Neural cell (in vitro differentiated cells): ENCODE data around the gene HHATL. TPM values are rescaled to one million over a fixed set of nuclear protein-coding genes. Genes with fewer than 3 reads are reported as not detected.

Experiments
- H2AFZ ChIP-seq: fragments of 200-600, 300-800 bp; sonication (generic), shearing (Covaris generic); 2 replicates; pipeline ENCODE4 v1.6.0; 2014; ENCODE audit warnings: low read depth, mild to moderate bottlenecking, antibody characterized with exemption, low read length, moderate library complexity
- H3F3A ChIP-seq: fragments of 200-600 bp; shearing (Covaris generic); 2 replicates; pipeline ENCODE4 v1.6.1; 2016; ENCODE audit warnings: mild to moderate bottlenecking, moderate library complexity, mixed read lengths, antibody characterized with exemption, low read length; ENCODE audit not compliant: insufficient read depth, poor library complexity, severe bottlenecking
- H3K27ac ChIP-seq: fragments of 200-600, 300-800 bp; sonication (generic), shearing (Covaris generic); 2 replicates; pipeline ENCODE4 v1.5.1; 2014; ENCODE audit warnings: mild to moderate bottlenecking, low read length, moderate library complexity
- H3K27me3 ChIP-seq: fragments of 300-800, 200-600 bp; sonication (generic), shearing (Covaris generic); 2 replicates; pipeline ENCODE4 v1.6.0; 2014; ENCODE audit warnings: mild to moderate bottlenecking, low read depth, low read length, moderate library complexity; ENCODE audit not compliant: insufficient read depth
- H3K36me3 ChIP-seq: fragments of 300-800, 200-600 bp; sonication (generic), shearing (Covaris generic); 2 replicates; pipeline ENCODE4 v1.5.1; 2014; ENCODE audit warnings: mild to moderate bottlenecking, antibody characterized with exemption, low read length, moderate library complexity; ENCODE audit not compliant: insufficient read depth
- H3K4me2 ChIP-seq: fragments of 300-800, 200-600 bp; sonication (generic), shearing (Covaris generic); 2 replicates; pipeline ENCODE4 v1.6.0; 2014; ENCODE audit warnings: mild to moderate bottlenecking, low read length
- H3K4me3 ChIP-seq: fragments of 300-800, 200-600 bp; sonication (generic), shearing (Covaris generic); 2 replicates; pipeline ENCODE4 v1.5.1; 2014; ENCODE audit warnings: mild to moderate bottlenecking, low read length, moderate library complexity
- H3K79me2 ChIP-seq: fragments of 200-600 bp; shearing (Covaris generic); replicated peaks from 2 replicates; pipeline ENCODE4 v1.6.0; 2014; ENCODE audit warnings: mild to moderate bottlenecking, low read length, moderate library complexity; ENCODE audit not compliant: insufficient read depth
- H3K9ac ChIP-seq: fragments of 300-800, 200-600 bp; sonication (generic), shearing (Covaris generic); 2 replicates; pipeline ENCODE4 v1.6.1; 2016; ENCODE audit warnings: mild to moderate bottlenecking, low read length, mixed read lengths
- H3K9me2 ChIP-seq: fragments of 200-600 bp; shearing (Covaris generic); 2 replicates; pipeline ENCODE4 v1.6.1; 2016; ENCODE audit warnings: mild to moderate bottlenecking, low read length, mixed read lengths; ENCODE audit not compliant: insufficient read depth
- H3K9me3 ChIP-seq: fragments of 200-600, 300-800 bp; sonication (generic), shearing (Covaris generic); 2 replicates; pipeline ENCODE4 v1.6.1; 2016; ENCODE audit warnings: mild to moderate bottlenecking, mixed run types, low read length, moderate library complexity, mixed read lengths
- H4K20me1 ChIP-seq: fragments of 200-600 bp; shearing (Covaris generic); 2 replicates; pipeline ENCODE4 v1.6.1; 2016; ENCODE audit warnings: mild to moderate bottlenecking, mixed run types; ENCODE audit not compliant: insufficient read depth
- EP300 ChIP-seq: fragments of 450-650 bp; conservative IDR thresholded peaks from 2 replicates; pipeline ENCODE4 v1.6.1; 2014; ENCODE audit warnings: antibody characterized with exemption, mild to moderate bottlenecking, moderate library complexity; ENCODE audit not compliant: poor library complexity, severe bottlenecking
- EZH2 ChIP-seq: fragments of 200-600, 300-800 bp; shearing (Covaris generic), sonication (generic); IDR thresholded peaks from 2 replicates; pipeline ENCODE4 v1.6.1; 2014; ENCODE audit warnings: antibody characterized with exemption, low read length, borderline replicate concordance, mild to moderate bottlenecking; ENCODE audit not compliant: insufficient read depth, poor library complexity, severe bottlenecking
- MXI1 ChIP-seq: fragments of 450-650 bp; conservative IDR thresholded peaks from 2 replicates; pipeline ENCODE4 v1.6.1; 2014; ENCODE audit warnings: antibody characterized with exemption, mild to moderate bottlenecking; ENCODE audit not compliant: poor library complexity, severe bottlenecking
- POLR2AphosphoS5 ChIP-seq: IDR thresholded peaks from 2 replicates; pipeline ENCODE4 v1.6.1; 2012
- RAD21 ChIP-seq: fragments of 450-650 bp; conservative IDR thresholded peaks from 2 replicates; pipeline ENCODE4 v1.6.1; 2014; ENCODE audit warnings: antibody characterized with exemption, mild to moderate bottlenecking, moderate library complexity
- SMC3 ChIP-seq: fragments of 450-650 bp; conservative IDR thresholded peaks from 2 replicates; pipeline ENCODE4 v1.6.1; 2014; ENCODE audit warnings: antibody characterized with exemption, mild to moderate bottlenecking, moderate library complexity; ENCODE audit not compliant: poor library complexity
- TAF1 ChIP-seq: IDR thresholded peaks from 2 replicates; pipeline ENCODE4 v1.6.1; 2012; ENCODE audit warnings: low read depth
- polyA plus RNA-seq: library from polyadenylated mRNA; depleted of rRNA; stranded (reverse); fragments of >200 nt; gene quantifications from 2 replicates; pipeline ENCODE4 v1.2.3, GENCODE V29; 2014
- TF ChIP-seq, protein P1 (sequence below): fragments of 450-650 bp; IDR thresholded peaks from 2 replicates; pipeline ENCODE4 v1.5.1; 2014; ENCODE audit warnings: antibody characterized with exemption, mild to moderate bottlenecking, moderate library complexity; ENCODE audit not compliant: poor library complexity, severe bottlenecking
- TF ChIP-seq, protein P2 (sequence below): IDR thresholded peaks from 2 replicates; pipeline ENCODE4 v1.6.1; 2012; ENCODE audit warnings: borderline replicate concordance

Gene HHATL
- polyA plus RNA-seq, 1 donor from 2014 or later: not detected

DNA sequence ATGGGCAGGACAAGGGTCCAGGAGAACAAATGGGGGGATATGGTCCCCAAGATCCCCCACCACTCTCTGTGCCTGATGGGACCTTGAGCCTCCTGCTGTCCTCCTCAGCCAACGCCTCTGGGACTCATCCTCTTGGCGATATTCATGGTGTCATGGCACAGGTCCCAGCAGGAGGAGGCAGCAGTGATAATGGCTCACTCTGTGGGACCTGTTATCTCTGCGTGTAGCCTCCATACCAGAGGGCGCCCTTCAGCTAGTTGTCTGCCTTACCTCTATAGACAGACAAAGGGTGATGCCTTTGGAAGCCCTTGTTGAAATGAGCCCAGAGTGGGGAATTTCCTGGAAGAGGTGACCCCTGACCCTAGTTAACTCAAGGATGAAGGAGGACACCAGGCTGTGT lies 41.7 kb downstream of the HHATL start:
- no peaks in the 10 kb centered on the region for H4K20me1 ChIP-seq
- H3K9me3 ChIP-seq: no peaks in the 10 kb centered on the region
- no peaks in the 10 kb centered on the region for H3K36me3 ChIP-seq
- H3K4me2 ChIP-seq: no peak overlapping the region
- no peaks in the 10 kb centered on the region for H3F3A ChIP-seq
- no peaks in the 10 kb centered on the region for H3K79me2 ChIP-seq
- H3K27ac ChIP-seq: no peak overlapping the region
- no peaks in the 10 kb centered on the region for H3K9me2 ChIP-seq
- H3K27me3 ChIP-seq: no peaks in the 10 kb centered on the region
- H3K4me3 ChIP-seq: no peak overlapping the region
- H2AFZ ChIP-seq: no peak overlapping the region
- no peak for TF ChIP-seq EP300
- no peak for TF ChIP-seq TAF1
- no peak for TF ChIP-seq SMC3
- TF ChIP-seq RAD21: no peak
- no peak for TF ChIP-seq MXI1
- TF ChIP-seq, protein P1, sequence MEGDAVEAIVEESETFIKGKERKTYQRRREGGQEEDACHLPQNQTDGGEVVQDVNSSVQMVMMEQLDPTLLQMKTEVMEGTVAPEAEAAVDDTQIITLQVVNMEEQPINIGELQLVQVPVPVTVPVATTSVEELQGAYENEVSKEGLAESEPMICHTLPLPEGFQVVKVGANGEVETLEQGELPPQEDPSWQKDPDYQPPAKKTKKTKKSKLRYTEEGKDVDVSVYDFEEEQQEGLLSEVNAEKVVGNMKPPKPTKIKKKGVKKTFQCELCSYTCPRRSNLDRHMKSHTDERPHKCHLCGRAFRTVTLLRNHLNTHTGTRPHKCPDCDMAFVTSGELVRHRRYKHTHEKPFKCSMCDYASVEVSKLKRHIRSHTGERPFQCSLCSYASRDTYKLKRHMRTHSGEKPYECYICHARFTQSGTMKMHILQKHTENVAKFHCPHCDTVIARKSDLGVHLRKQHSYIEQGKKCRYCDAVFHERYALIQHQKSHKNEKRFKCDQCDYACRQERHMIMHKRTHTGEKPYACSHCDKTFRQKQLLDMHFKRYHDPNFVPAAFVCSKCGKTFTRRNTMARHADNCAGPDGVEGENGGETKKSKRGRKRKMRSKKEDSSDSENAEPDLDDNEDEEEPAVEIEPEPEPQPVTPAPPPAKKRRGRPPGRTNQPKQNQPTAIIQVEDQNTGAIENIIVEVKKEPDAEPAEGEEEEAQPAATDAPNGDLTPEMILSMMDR: no peak
- no peak for TF ChIP-seq EZH2
- no peak overlapping the region for H3K9ac ChIP-seq

DNA sequence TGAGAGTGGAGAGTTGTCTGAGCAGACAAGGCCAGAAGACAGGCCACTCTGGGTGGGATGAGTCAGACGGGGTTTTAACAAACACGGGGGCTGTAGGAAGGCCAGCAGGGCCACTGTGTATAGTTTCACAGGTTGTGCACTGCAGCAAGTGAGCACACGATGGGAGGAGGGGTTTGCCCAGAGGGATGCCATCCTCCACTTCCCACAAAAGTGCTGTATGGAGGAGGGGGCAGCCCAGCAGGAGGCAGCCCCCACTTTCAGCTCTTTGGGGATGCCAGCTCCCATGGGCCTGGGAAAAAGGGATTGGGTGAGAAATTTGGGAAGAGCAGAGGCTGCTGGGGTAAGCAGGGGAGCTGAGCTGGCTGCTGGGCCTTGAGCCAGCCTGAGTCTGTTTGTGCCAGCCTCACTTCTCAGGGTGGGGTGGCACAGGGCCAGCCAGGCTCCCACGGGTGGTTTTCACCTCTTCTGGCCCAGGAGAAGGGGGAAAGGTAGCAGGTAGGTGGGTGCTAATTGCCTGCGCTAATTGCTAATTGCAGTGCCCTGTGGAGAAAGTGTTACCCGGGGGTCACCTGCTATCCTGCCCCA lies 42.4 kb downstream of the HHATL start:
- no peaks in the 10 kb centered on the region for H3K9me3 ChIP-seq
- H3K79me2 ChIP-seq: no peaks in the 10 kb centered on the region
- no peaks in the 10 kb centered on the region for H3F3A ChIP-seq
- H3K4me3 ChIP-seq: no peak overlapping the region
- H3K9ac ChIP-seq: no peak overlapping the region
- no peaks in the 10 kb centered on the region for H3K27me3 ChIP-seq
- TF ChIP-seq TAF1 (no peak), SMC3 (no peak), MXI1 (no peak), RAD21 (no peak), EP300 (no peak), POLR2AphosphoS5 (no peak), EZH2 (no peak)
- TF ChIP-seq, protein P2, sequence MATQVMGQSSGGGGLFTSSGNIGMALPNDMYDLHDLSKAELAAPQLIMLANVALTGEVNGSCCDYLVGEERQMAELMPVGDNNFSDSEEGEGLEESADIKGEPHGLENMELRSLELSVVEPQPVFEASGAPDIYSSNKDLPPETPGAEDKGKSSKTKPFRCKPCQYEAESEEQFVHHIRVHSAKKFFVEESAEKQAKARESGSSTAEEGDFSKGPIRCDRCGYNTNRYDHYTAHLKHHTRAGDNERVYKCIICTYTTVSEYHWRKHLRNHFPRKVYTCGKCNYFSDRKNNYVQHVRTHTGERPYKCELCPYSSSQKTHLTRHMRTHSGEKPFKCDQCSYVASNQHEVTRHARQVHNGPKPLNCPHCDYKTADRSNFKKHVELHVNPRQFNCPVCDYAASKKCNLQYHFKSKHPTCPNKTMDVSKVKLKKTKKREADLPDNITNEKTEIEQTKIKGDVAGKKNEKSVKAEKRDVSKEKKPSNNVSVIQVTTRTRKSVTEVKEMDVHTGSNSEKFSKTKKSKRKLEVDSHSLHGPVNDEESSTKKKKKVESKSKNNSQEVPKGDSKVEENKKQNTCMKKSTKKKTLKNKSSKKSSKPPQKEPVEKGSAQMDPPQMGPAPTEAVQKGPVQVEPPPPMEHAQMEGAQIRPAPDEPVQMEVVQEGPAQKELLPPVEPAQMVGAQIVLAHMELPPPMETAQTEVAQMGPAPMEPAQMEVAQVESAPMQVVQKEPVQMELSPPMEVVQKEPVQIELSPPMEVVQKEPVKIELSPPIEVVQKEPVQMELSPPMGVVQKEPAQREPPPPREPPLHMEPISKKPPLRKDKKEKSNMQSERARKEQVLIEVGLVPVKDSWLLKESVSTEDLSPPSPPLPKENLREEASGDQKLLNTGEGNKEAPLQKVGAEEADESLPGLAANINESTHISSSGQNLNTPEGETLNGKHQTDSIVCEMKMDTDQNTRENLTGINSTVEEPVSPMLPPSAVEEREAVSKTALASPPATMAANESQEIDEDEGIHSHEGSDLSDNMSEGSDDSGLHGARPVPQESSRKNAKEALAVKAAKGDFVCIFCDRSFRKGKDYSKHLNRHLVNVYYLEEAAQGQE: no peak
- TF ChIP-seq, protein P1: no peak
- H2AFZ ChIP-seq: no peak overlapping the region
- H3K4me2 ChIP-seq: no peak overlapping the region
- H3K27ac ChIP-seq: no peak overlapping the region
- no peaks in the 10 kb centered on the region for H3K9me2 ChIP-seq
- no peaks in the 10 kb centered on the region for H4K20me1 ChIP-seq
- no peaks in the 10 kb centered on the region for H3K36me3 ChIP-seq
